HCT116 (cell line): ENCODE results near the gene FNBP1. TPM values are rescaled to one million over a fixed set of nuclear protein-coding genes. Genes with fewer than 3 reads are reported as not detected.

Experiments
- ATAC-seq: fragments of 200-7000 bp; cut with Tn5 transposase; 2 replicates; pipeline ENCODE4 v1.9.1; 2020; ENCODE audit warnings: mild to moderate bottlenecking, moderate library complexity
- BruUV-seq: library from RNA; stranded (reverse); fragments of 400-500 nt; replicated peaks from 2 replicates; lab custom pipeline; 2021; lab: Mats Ljungman, UMichigan
- CTCF ChIA-PET: fragments of 300-600 bp; sonication (Branson Sonifier 250); formaldehyde crosslinking; loops from one replicate; lab custom pipeline; 2021; ENCODE audit warnings: antibody characterized with exemption; lab: Charles Lee
- POLR2A ChIA-PET: fragments of 300-600, 350-600 bp; sonication (Branson Sonifier 250); formaldehyde crosslinking; loops from one replicate; lab custom pipeline; 2021; ENCODE audit warnings: antibody characterized with exemption; lab: Charles Lee
- RAD21 ChIA-PET, 2 experiments: fragments of 300-600 bp; sonication (Branson Sonifier 250); formaldehyde crosslinking; loops; one replicate each; lab custom pipeline; 2023; ENCODE audit warnings: low total read pairs in 2 of 2; ENCODE audit not compliant: uncharacterized antibody in 2 of 2, unreplicated experiment in 2 of 2, low non-redundant PET in 1 of 2; lab: Charles Lee
- DNase-seq: peaks from one replicate; pipeline ENCODE4 v3.0.0-alpha.2; 2010; ENCODE audit warnings: low read depth, low spot score
- H2AFZ ChIP-seq: fragments of 200-600 bp; shearing (Covaris generic), sonication (generic); 2 replicates; pipeline ENCODE4 v1.6.1; 2017; ENCODE audit warnings: low read depth, mixed run types, mixed read lengths, antibody characterized with exemption, low read length; ENCODE audit not compliant: poor library complexity, severe bottlenecking
- H3K27ac ChIP-seq: 2 replicates; pipeline ENCODE4 v1.5.1; 2012; ENCODE audit warnings: low read depth, low read length
- H3K27me3 ChIP-seq: fragments of 200-600 bp; sonication (generic); 2 replicates; pipeline ENCODE4 v1.6.1; 2016; ENCODE audit warnings: mixed run types, low read length, mixed read lengths; ENCODE audit not compliant: insufficient read depth
- H3K36me3 ChIP-seq, 2 experiments: fragments of 200-500 bp in 1 of 2; fragments of 200-600 bp in 1 of 2; sonication (Bioruptor generic) in 1 of 2; sonication (generic) in 1 of 2; 2 replicates each; pipeline versions ENCODE4 v1.5.1 to v1.6.1; 2014 to 2016; ENCODE audit warnings: low read length in 2 of 2, inconsistent platforms in 1 of 2, mixed read lengths in 1 of 2, mixed run types in 1 of 2; ENCODE audit not compliant: insufficient read depth in 2 of 2, control insufficient read depth in 1 of 2
- H3K4me1 ChIP-seq, 2 experiments: fragments of 200-600 bp in 1 of 2; sonication (generic) in 1 of 2; 2 replicates each; pipeline versions ENCODE4 v1.5.1 to v1.6.1; 2012 to 2017; ENCODE audit warnings: low read length in 2 of 2, inconsistent platforms in 1 of 2, mild to moderate bottlenecking in 1 of 2, mixed read lengths in 1 of 2, mixed run types in 1 of 2, moderate library complexity in 1 of 2; ENCODE audit not compliant: insufficient read depth in 2 of 2, control insufficient read depth in 1 of 2
- H3K4me2 ChIP-seq: fragments of 200-600 bp; sonication (generic); 2 replicates; pipeline ENCODE4 v1.6.1; 2017; ENCODE audit warnings: mixed run types, low read length, mixed read lengths
- H3K4me3 ChIP-seq, 2 experiments: fragments of 200-600 bp in 1 of 2; sonication (generic) in 1 of 2; replicated peaks in 1 of 2; 2 replicates each; pipeline ENCODE4 v1.5.1; 2011 to 2016; ENCODE audit warnings: low read length in 2 of 2, control low read depth in 1 of 2, low read depth in 1 of 2, mild to moderate bottlenecking in 1 of 2, mixed read lengths in 1 of 2, mixed run types in 1 of 2
- H3K79me2 ChIP-seq: fragments of 200-600 bp; sonication (generic); 2 replicates; pipeline ENCODE4 v1.6.1; 2017; ENCODE audit warnings: mild to moderate bottlenecking, mixed run types, low read length, moderate library complexity, mixed read lengths; ENCODE audit not compliant: insufficient read depth
- H3K9ac ChIP-seq: fragments of 200-600 bp; sonication (generic); 2 replicates; pipeline ENCODE4 v1.6.1; 2016; ENCODE audit warnings: low read length, mixed read lengths
- H3K9me2 ChIP-seq: fragments of 200-600 bp; sonication (generic), shearing (Covaris generic); 2 replicates; pipeline ENCODE4 v1.6.1; 2017; ENCODE audit warnings: mixed run types, mild to moderate bottlenecking, moderate library complexity; ENCODE audit not compliant: insufficient read depth
- H3K9me3 ChIP-seq, 2 experiments: fragments of 200-500 bp in 1 of 2; fragments of 200-600 bp in 1 of 2; sonication (Bioruptor generic) in 1 of 2; sonication (generic) in 1 of 2; 2 replicates each; pipeline ENCODE4 v1.6.1; 2014 to 2017; ENCODE audit warnings: low read length in 2 of 2, mixed read lengths in 2 of 2, inconsistent platforms in 1 of 2, low read depth in 1 of 2, mild to moderate bottlenecking in 1 of 2, mixed run types in 1 of 2, moderate library complexity in 1 of 2; ENCODE audit not compliant: control insufficient read depth in 1 of 2, insufficient read depth in 1 of 2
- H4K20me1 ChIP-seq: fragments of 200-600 bp; sonication (generic), shearing (Covaris generic); 2 replicates; pipeline ENCODE4 v1.6.1; 2017; ENCODE audit warnings: mixed run types, mild to moderate bottlenecking, moderate library complexity; ENCODE audit not compliant: insufficient read depth
- ELF1 ChIP-seq: IDR thresholded peaks from 2 replicates; pipeline ENCODE4 v1.6.1; 2012; ENCODE audit warnings: low read depth, borderline replicate concordance
- TCF7L2 ChIP-seq: IDR thresholded peaks from 2 replicates; pipeline ENCODE4 v1.7.0; 2011; ENCODE audit warnings: borderline replicate concordance, inconsistent platforms; ENCODE audit not compliant: insufficient read depth, insufficient read length; ENCODE audit errors: extremely low read depth
- ZBTB33 ChIP-seq: IDR thresholded peaks from 2 replicates; pipeline ENCODE4 v1.6.1; 2011; ENCODE audit warnings: mild to moderate bottlenecking, low read length, moderate library complexity; ENCODE audit not compliant: insufficient replicate concordance; ENCODE audit errors: extremely low read depth
- intact Hi-C: fragments of 100-400 bp; cut with micrococcal nuclease; formaldehyde crosslinking; loops from 2 replicates; pipeline ENCODE4 v1.10.0; 2022
- total RNA-seq: library from RNA; stranded (reverse); gene quantifications from one replicate; pipeline ENCODE4 v1.2.1, GENCODE V29; 2021; ENCODE audit not compliant: unreplicated experiment
- TF ChIP-seq, protein P1 (sequence below), 3 experiments: fragments of 200-600 bp in 1 of 3; sonication (generic) in 1 of 3; IDR thresholded peaks in 2 of 3; conservative IDR thresholded peaks in 1 of 3; 2 replicates each; pipeline ENCODE4 v1.5.1; 2012 to 2017; ENCODE audit warnings: low read depth in 2 of 3, low read length in 2 of 3, antibody characterized with exemption in 1 of 3, borderline replicate concordance in 1 of 3, control low read depth in 1 of 3, mild to moderate bottlenecking in 1 of 3, mixed read lengths in 1 of 3, mixed run types in 1 of 3, moderate library complexity in 1 of 3; ENCODE audit not compliant: insufficient read depth in 1 of 3

FNBP1 gene
- total RNA-seq, 1 experiment from 2014 or later: 25.0 TPM

DNA sequence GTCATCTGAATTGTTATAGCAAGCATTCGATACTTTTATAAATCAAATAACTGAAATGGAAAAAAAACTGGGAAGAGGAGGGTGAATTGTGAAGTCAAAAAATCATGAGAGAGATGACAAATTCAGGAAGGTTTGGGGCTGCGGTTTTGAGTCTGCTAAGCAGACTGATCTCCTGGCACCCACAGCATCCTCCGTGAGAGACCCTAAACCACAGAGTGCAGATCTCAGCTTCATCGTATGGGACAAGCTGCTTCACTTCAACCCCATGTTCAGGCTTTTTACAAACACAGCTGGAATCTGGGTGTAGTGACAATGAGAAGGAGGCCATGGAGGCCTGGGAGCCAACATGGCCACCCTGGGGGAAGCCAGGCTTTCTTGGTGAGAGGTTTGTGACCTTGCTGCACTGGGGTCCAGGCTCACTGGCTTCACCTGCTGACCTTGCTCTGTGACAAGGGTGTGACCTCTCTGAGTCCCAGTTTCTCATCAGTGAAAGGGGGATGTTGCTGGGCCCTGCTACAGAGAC lies 188.3 kb downstream of the FNBP1 start:
- Histone ChIP-seq H3K4me2 (no peak overlapping the region), H3K4me3 (no peak overlapping the region)
- CTCF ChIA-PET: no interaction called here
- TF ChIP-seq ZBTB33 (no peak), ELF1 (no peak), TCF7L2 (no peak)
- TF ChIP-seq, protein P1, sequence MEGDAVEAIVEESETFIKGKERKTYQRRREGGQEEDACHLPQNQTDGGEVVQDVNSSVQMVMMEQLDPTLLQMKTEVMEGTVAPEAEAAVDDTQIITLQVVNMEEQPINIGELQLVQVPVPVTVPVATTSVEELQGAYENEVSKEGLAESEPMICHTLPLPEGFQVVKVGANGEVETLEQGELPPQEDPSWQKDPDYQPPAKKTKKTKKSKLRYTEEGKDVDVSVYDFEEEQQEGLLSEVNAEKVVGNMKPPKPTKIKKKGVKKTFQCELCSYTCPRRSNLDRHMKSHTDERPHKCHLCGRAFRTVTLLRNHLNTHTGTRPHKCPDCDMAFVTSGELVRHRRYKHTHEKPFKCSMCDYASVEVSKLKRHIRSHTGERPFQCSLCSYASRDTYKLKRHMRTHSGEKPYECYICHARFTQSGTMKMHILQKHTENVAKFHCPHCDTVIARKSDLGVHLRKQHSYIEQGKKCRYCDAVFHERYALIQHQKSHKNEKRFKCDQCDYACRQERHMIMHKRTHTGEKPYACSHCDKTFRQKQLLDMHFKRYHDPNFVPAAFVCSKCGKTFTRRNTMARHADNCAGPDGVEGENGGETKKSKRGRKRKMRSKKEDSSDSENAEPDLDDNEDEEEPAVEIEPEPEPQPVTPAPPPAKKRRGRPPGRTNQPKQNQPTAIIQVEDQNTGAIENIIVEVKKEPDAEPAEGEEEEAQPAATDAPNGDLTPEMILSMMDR (IDR thresholded peaks at IDR 0.05 in 2 of 3, conservative IDR thresholded peaks at IDR 0.05 in 1 of 3; ENCODE audit: borderline replicate concordance in 1 of 3, insufficient read depth in 1 of 3, low read depth in 2 of 3, low read length in 2 of 3): no peak
- TF ChIP-seq, all 23 proteins: peak for 0
- ATAC-seq (no peak), DNase-seq (no peak)
- no peaks in the 10 kb centered on the region for H3K79me2 ChIP-seq
- BruUV-seq: no TSS peak
- intact Hi-C loops: no loop called here
- POLR2A ChIA-PET: no interaction called here
- H2AFZ ChIP-seq: no peak overlapping the region
- H3K27me3 ChIP-seq: no peaks in the 10 kb centered on the region
- no peak overlapping the region for H3K9ac ChIP-seq
- no peaks in the 10 kb centered on the region for H3K9me2 ChIP-seq
- H3K9me3 ChIP-seq: no peaks in the 10 kb centered on the region
- no peak overlapping the region for H3K27ac ChIP-seq
- H4K20me1 ChIP-seq: no peaks in the 10 kb centered on the region
- RAD21 ChIA-PET: no interaction called here
- peaks cover 0 to 4% of the 10 kb centered on the region in 2 experiments; a peak in 1 of 4 replicates for H3K36me3 ChIP-seq
- H3K4me1 ChIP-seq: no peaks in the 10 kb centered on the region
